ACHN (cell line): ENCODE data around the gene PHF21B.
A peak's percentile ranks its signal among the peaks of the same experiment; 100 is the strongest.

ENCODE experiments used
- DNase-seq: peaks from one replicate; pipeline ENCODE4 v3.0.0-alpha.2; 2015
- in situ Hi-C: cut with HindIII; loops from 2 replicates; pipeline ENCODE4 v1.10.0; 2017; ENCODE audit warnings: low sequenced_read_pairs, low pct_ligation_motif_present, low pct_unique_long_range_greater_than_20kb

The PHF21B gene

DNA sequence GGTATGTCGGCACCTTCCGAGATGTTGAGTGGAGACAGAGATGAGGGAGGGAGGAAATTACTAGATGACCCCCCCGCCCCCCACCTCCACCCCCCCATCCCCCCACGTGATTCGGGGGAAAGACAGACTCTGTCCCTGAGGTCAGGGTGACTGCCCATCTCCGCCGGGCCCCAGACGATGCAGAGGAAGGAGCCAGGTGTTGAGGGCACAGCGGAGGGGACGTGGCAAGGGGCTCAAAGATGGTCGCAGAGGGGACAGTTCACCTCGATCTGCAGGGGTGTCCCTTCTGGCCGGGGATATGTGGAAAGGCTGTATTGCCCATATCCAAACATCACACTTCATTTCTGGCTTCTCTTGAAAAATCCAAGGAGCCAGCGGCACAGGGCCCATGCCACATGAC lies 14.1 kb downstream of the PHF21B start:
- DNase-seq, result no peak
- in situ Hi-C loops, result no loop called here

DNA sequence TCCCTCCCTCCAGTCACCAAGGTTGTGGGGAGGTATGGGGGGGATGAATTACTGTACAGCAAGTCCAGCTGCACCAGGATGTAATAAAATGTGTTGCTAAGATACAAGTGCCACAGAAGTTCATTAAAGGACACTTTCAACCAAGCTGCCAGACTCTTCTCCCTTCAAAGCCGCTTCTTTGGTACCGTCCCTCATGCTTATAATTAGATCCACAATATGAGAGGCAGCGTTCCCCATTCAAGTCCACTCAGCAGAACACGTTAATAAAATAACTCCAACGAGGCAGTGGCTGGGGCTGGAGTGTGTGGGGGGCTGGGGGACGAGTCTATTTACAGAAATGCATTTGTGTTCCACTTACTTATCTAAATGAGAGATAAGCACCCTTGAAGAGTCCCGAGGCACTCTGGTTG lies 14.7 kb downstream of the PHF21B start:
- no peak for DNase-seq
- in situ Hi-C loops, result no loop called here

DNA sequence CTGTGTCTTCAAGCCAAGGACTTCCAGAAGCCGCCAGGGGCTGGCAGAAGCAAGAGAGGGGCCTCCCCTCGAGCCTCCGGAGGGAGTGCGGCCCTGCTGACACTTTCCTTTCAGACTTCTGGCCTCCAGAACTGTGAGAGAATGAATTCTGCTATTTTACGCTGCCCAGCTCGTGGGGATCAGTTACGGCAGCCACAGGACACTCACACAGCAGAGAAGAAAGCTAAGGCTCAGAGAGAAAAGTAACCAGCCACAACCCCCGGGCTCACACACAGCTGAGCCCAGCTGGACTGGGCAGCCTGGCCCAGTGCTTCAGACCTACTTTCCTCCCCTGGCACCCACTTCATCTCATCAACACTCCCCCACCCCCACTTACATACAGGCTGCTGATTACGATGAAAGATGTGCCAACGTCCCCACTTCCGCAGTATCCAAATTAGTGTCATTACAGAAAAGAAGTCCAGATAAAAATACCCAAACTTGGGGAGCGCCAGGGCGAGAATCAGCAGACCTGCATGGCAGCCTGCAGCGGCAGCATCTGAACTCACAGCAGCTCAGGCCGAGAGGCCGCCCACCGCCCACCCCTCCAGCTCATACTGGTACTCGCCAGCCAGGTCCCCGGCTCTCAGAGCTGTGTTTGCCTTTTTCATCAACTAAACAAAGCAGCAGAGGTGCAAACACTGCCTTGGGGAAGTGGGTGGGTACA lies 15.3 kb downstream of the PHF21B start:
- no peak for DNase-seq
- in situ Hi-C loops, result no loop called here

DNA sequence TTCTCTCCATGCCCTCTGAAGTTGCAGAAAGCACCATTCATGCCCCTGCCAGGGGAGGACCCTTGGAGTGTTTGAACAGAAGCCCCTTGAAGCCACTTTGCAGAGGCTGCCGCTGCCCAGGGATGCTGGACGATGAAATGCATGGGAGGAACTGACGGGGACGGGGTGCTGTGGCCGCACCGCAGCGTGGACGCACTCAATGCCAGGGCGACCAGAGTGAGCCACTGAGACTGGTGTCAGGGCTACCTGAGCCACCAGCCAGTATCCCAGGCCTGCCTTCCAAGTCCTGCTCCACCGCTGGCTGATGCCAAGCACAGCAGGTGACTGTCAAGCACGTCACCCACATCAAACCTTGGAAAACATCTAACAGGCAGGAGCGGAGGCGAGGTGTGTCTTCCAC lies 17.6 kb downstream of the PHF21B start:
- in situ Hi-C loops, result no loop called here
- no peak for DNase-seq

DNA sequence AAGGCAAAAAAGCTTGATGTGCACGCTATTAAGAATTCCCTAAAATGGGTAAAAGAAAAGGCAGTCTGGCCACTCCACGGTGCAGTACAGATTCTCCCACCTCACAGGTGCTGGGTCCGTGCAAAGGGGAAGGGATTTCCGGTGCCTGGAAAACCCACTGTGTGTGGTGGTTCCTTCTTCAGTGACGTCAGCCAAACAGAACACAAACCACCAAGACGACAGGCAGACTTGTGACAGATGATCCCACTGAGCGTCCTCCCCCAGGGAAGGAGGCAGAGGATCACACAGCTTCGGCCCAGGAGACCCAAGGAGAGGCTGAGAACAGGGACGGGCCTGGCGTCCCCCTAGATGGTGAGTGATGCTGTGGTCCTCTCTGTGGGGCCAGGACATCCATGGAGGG lies 18.6 kb downstream of the PHF21B start:
- in situ Hi-C loops, result no loop called here
- DNase-seq, result no peak

DNA sequence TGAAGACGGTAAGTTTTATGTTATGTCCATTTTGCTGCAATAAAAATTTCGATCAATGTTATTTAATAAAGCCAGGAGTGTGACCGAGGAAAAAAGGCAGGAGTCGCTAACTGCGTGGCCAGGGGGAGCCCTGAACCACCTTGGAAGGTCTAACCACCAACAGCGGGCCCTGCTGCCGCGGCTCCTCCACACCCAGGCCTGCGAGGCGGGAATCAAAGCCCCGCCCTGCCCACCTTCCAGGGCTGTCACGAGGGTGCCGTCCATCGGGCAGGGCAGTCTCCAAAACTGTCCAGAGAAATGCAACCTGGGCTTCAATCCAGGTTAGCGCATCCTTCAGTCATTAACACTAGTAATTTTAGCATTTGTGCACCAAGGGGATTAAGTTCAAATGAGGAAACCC lies 19.0 kb downstream of the PHF21B start:
- in situ Hi-C loops, result no loop called here
- no peak for DNase-seq

DNA sequence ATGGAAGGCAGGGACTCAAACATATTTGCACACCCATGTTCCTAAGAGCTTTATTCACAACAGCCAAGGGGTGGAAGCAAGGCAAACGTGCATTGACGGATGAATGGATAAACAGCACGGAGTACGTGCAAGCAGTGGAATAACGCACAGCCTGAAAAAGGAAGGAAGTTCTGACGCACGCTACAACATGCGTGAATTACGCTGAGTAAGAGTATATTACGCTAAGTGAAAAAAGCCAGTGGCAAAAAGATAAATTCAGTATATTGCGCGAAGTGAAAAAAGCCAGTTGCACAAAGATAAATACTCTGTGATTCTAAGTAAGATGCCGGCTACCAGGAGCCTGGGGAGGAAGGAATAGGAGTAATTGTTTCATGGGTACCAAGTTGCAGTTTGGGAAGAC lies 19.5 kb downstream of the PHF21B start:
- in situ Hi-C loops, result no loop called here
- DNase-seq, result no peak

DNA sequence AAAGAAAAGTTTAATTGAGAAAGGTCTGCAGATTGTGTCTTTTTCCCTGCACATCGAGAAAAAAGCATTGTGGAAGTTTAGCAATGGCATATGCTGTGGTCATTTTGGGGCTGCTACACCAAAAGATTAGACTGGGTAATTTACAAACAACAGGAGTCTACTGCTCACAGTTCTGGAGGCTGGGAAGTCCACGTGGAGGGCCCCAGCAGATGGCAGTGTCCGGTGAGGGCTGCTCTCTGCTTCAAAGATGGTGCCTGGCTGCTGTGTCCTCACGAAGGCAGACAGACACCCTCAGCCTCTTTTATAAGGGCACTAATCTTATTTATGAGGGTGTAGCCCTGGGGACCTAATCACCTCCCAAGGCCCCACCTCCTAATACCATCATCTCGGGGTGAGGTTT lies 21.1 kb downstream of the PHF21B start:
- no peak for DNase-seq

DNA sequence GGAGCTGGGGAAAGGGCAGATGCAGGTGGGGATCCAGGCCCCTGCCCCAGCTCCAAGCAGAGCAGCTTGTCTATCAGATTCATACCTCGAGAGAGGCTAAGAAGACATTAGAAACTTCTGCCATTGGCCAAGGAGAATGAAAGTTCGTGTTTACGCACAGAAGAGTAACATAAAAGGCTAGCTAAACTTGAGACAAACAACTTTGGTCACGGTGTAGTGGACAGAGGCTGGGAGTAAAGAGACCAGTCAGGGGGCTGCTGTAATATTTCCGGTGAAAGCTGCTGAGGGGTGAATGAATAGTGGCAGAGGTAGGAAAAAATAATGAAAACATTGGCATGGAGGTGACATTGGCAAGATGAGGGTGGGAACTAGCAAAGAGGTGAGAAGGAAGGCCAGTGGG lies 22.9 kb downstream of the PHF21B start:
- in situ Hi-C loops, result no loop called here
- DNase-seq, result no peak

More for the DNA sequence above, 21.1 kb downstream of the PHF21B start:
- in situ Hi-C loops, result no loop called here

DNA sequence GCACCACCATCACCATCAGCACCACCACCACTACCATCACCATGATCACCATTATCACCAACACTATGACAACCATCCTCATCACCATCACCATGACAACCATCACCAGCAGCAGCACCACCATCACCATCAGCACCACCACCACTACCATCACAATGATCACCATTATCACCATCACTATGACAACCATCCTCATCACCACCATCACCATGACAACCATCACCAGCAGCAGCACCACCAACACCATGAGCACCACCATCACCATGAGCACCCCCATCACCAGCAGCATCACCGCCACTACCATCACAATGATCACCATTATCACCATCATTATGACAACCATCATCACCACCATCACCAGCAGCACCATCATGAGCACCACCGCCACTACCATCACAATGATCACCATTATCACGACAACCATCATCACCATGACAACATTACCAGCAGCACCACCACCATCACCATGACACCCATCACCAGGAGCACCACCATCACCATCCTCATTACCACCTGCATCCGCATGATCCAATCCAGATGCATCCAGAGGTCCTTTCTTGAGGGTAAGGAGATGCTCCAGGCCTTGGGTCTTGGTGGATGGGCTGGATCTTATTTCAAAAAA lies 23.8 kb downstream of the PHF21B start:
- in situ Hi-C loops, result no loop called here
- no peak for DNase-seq

DNA sequence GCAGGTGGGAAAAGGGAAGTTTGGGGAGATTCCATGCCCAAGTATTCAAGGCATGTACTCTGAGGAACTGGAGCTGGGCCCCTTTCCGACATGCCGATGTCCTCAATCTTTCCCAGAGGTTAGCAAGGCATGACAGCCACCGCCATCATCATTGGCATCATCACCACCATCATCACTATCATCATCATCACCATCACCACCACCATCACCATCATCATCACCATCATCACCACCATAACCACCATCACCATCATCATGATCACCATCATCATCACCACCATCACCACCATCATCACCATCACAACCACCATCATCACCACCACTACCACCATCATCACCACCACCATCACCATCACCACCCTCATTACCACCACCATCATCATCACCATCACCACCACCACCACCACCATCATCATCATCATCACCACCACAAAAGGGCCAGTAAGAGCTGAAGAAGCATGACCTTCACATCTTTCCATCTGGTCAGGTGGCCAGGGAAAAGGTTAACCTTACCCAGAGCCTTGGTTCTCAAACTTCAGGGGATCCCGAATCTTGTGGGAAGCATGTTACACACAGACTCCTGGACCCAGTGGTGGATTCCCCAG lies 25.8 kb downstream of the PHF21B start:
- in situ Hi-C loops, result no loop called here
- DNase-seq, result no peak

DNA sequence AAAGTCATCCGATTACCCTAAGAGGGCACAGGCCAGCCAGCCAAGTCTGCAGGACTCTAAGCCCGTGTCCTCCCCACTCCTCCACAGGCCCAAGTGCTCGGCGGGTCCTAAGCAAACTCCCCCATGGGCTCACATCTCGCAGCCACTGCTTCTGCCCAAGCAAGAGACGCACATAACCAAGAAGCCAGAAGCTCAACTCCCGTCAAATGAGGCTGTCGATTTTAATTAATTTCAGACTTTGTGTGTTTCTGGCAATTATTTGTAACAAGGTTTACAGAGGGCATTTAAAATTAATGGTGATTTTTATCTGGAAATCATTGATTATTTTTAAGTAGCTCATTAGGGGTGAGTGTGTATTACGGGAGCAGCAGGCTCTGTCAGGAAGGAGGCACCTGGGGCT lies 27.4 kb downstream of the PHF21B start:
- in situ Hi-C loops, result no loop called here
- DNase-seq, result no peak

DNA sequence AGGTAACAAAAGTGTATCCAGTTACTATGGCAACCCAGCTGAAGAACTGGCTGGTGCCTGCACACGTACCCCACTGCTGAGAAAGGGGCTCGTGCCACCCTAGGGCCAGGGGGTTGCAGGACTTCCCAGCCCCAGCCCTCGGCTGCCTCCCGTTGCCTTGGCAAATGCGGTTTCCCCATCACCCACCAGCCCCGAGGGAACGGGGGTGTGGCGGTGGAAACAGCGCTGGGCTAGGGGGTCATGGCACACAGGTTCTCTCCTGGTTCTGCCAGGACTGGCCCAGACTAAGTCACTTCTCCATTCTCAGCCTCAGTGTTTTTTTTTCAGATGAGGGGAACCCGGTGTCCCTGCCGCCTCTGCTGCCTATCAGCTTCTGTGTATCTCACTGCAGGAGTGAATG lies 27.9 kb downstream of the PHF21B start:
- in situ Hi-C loops, result no loop called here
- no peak for DNase-seq

DNA sequence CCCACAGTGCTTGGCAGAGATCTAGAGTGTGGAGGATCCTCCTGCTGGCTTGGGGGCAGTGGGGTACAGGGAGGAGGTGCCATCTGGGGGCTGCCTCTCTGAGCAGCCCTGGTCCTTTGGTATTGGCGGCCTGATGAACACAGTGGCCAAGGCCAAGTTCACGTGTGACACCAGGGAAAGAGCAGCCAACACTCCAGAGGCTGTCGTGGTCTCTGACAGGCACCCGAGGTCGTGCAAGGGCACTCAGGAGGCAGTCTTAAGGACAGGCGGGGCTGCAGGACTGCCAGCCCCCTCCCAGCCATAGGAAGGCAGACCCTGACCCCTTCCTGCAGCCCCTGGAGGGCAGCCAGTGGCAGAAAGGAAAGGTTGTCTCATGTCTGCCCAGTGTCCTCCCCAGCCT lies 30.7 kb downstream of the PHF21B start:
- DNase-seq, result no peak
- in situ Hi-C loops, result no loop called here

DNA sequence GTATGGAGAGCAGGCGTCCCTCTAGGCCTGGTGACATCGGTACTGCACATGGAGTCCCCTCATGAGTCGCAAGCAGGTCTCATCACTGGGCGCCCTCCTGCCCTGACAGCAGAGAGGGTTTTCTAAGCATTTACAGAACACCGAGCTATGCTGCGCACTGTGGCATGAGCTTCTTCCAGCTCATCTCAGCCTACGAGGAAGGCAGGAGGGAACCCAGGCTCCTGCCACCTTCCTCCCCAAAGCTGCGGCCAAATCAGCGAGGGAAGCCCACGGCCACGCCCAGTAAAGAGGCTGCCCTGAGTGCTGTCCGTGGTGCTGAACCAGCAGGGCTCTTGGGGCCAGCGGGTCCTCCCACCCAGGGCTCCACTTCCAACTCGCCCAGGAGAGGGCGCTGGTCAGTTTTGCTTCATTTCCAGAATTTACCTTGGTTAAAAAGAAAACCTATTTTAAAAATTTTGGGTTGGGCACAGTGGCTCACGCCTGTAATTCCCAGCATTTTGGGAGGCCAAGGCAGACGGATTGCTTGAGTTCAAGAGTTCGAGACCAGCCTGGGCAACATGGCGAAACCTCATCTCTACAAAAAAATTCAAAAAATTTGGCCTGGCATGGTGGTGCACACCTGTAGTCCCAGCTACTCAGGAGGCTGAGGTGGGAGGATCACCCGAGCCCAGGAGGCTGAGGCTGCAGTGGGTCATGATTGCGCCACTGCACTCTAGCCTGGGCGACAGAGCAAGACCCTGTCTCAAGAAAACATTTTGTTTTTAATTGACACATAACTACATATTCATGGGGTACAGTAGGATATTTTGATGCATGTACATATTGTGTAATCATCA lies 34.2 kb downstream of the PHF21B start:
- peak; percentile 86 for DNase-seq
- in situ Hi-C loops, result no loop called here

DNA sequence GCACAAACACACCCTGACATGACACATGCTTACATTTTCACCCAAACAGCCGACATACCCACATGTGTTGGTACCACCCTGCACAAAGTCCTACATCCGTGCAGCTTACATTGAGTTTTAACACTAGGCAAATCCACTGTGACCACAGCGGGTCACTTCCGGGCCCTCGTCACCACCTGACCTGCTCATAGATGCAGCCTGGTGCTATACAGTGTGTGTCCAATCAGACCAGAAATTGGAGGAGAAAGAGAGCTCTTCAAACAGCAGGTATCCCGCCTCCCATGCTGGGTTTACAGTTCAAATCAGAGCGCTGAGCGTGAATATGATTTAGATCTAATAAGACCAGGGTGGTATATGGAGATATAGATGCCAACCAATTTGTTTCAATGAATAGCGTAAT lies 35.4 kb downstream of the PHF21B start:
- DNase-seq, result no peak
- in situ Hi-C loops, result no loop called here

DNA sequence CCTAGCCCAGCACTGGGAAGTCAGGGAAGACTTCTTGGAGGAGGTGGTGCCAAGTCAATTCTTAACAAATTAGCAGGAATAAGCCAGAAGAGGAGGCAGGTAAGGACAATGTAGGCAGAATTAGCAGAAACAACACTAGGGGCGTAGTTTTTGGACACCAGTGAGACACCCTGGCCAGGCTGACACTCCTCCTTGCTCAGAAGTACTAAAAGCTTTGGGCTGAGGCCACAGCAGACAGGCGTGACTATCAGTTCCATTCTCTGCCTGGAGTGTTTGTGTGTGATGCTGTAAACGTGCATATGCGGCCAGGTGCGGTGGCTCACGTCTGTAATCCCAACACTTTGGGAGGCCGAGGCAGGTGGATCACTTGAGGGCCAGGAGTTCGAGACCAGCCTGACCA lies 36.0 kb downstream of the PHF21B start:
- in situ Hi-C loops, result no loop called here
- DNase-seq, result no peak

DNA sequence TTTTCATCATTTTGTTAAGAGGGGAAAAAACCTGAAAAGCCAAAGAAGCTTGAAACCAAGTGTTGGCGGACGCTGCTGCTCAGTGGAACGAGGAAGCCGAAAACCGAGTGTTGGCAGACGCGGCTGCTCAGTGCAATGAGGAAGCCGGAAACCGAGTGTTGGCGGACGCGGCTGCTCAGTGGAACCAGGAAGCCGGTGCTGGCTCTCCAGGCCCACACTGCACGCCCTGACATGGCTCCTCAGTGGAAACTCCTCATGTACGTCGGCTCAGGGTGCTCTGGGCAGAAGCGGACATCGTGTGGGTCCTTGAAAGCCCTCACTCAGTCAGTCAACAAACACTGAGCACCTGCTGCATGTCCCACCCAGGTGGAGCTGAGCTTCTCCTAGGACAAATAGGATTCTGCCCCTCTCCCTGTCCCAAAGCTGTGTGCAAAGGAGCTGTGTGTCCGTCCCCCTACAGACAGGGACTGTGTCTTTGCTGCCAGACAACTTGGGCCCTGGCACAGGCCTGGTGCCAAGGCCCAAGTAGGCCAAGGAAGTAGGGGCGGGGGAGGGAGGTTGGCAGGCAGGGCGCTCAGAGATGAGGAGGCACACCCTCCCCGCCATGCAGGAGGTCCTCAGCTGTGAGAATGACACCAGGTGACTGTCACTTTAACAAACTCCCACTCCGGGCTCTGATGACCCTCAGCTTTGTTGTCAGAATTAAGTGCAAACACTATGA lies 37.3 kb downstream of the PHF21B start:
- DNase-seq, result no peak
- in situ Hi-C loops, result no loop called here
